GM12878 (cell line): ENCODE measurements around the gene LMTK2. TPM values are rescaled to one million over a fixed set of nuclear protein-coding genes. Genes with fewer than 3 reads are reported as not detected.

Experiments used
- ATAC-seq: fragments of 200-7000 bp; cut with Tn5 transposase; 3 replicates; pipeline ENCODE4 v1.9.1; 2020; ENCODE audit warnings: mild to moderate bottlenecking, moderate library complexity
- BruUV-seq: library from RNA; stranded (reverse); fragments of 400-500 nt; replicated peaks from 2 replicates; lab custom pipeline; 2021; lab: Mats Ljungman, UMichigan
- CTCF ChIA-PET: fragments of 300-600 bp; sonication (Branson Sonifier 250); formaldehyde crosslinking; extraction: SDS; loops from one replicate; lab custom pipeline; 2021; ENCODE audit warnings: inconsistent platforms; lab: Yijun Ruan, JAX
- POLR2A ChIA-PET: fragments of 350-600 bp; formaldehyde crosslinking; extraction: SDS; loops from one replicate; lab custom pipeline; 2021; ENCODE audit warnings: inconsistent platforms; lab: Charles Lee
- RAD21 ChIA-PET: fragments of 300-600 bp; sonication (Branson Sonifier 250); formaldehyde crosslinking; loops from one replicate; lab custom pipeline; 2023; ENCODE audit warnings: antibody characterized with exemption; ENCODE audit not compliant: unreplicated experiment; lab: Charles Lee
- SMC1A ChIA-PET: fragments of 300-600 bp; sonication (Branson Sonifier 250); formaldehyde crosslinking; loops from one replicate; lab custom pipeline; 2023; ENCODE audit not compliant: unreplicated experiment, uncharacterized antibody; lab: Charles Lee
- DNase-seq: peaks from one replicate; pipeline ENCODE4 v3.0.0-alpha.2; 2011; ENCODE audit warnings: low read depth, low spot score
- FAIRE-seq: peaks from 3 replicates; lab custom pipeline; 2011; peaks lifted over from hg19 to GRCh38; lab: Jason Lieb, UNC
- H2AFZ ChIP-seq: 2 replicates; pipeline ENCODE4 v1.6.0; 2011; ENCODE audit warnings: low read depth, low read length, control low read depth; ENCODE audit not compliant: control insufficient read depth
- H3K27ac ChIP-seq: 2 replicates; pipeline ENCODE4 v1.5.1; 2011; ENCODE audit warnings: control low read depth; ENCODE audit not compliant: control insufficient read depth, insufficient read depth
- H3K27me3 ChIP-seq, 2 experiments: replicated peaks in 1 of 2; 2 replicates each; pipeline versions ENCODE4 v1.6.0 to v1.6.1; 2011; ENCODE audit warnings: low read length in 1 of 2; ENCODE audit not compliant: control insufficient read depth in 2 of 2, insufficient read depth in 2 of 2
- H3K36me3 ChIP-seq, 2 experiments: 2 replicates each; pipeline ENCODE4 v1.5.1; 2011; ENCODE audit warnings: low read length in 1 of 2; ENCODE audit not compliant: control insufficient read depth in 2 of 2, insufficient read depth in 2 of 2
- H3K4me1 ChIP-seq: 2 replicates; pipeline ENCODE4 v1.6.1; 2011; ENCODE audit warnings: mild to moderate bottlenecking, low read length, moderate library complexity, mixed read lengths; ENCODE audit not compliant: control insufficient read depth, insufficient read depth
- H3K4me2 ChIP-seq: 2 replicates; pipeline ENCODE4 v1.6.0; 2011; ENCODE audit warnings: control low read depth; ENCODE audit not compliant: control insufficient read depth, insufficient read depth
- H3K4me3 ChIP-seq: fragments of 200-600 bp; sonication (generic); 2 replicates; pipeline ENCODE4 v1.5.1; 2016
- H3K79me2 ChIP-seq: 2 replicates; pipeline ENCODE4 v1.6.0; 2011; ENCODE audit warnings: low read length; ENCODE audit not compliant: control insufficient read depth, insufficient read depth
- H3K9ac ChIP-seq: 2 replicates; pipeline ENCODE4 v1.8.0; 2011; ENCODE audit warnings: low read length, control low read depth, mixed read lengths; ENCODE audit not compliant: control insufficient read depth, insufficient read depth
- H3K9me3 ChIP-seq: replicated peaks from 3 replicates; pipeline ENCODE4 v1.5.1; 2011; ENCODE audit warnings: mild to moderate bottlenecking, low read length; ENCODE audit not compliant: control insufficient read depth, insufficient read depth
- H4K20me1 ChIP-seq: 2 replicates; pipeline ENCODE4 v1.6.0; 2011; ENCODE audit not compliant: control insufficient read depth, insufficient read depth
- EED ChIP-seq: sonication (generic); IDR thresholded peaks from 2 replicates; pipeline ENCODE4 v1.6.1; 2016; ENCODE audit warnings: antibody characterized with exemption, low read depth
- GABPA ChIP-seq: IDR thresholded peaks from 2 replicates; pipeline ENCODE4 v1.6.1; 2014; ENCODE audit warnings: antibody characterized with exemption, low read depth, mild to moderate bottlenecking, inconsistent platforms
- IRF5 ChIP-seq: fragments of 450-650 bp; IDR thresholded peaks from 2 replicates; pipeline ENCODE4 v1.6.1; 2017; ENCODE audit warnings: borderline replicate concordance
- KDM1A ChIP-seq: fragments of 200-600 bp; sonication (generic); IDR thresholded peaks from 2 replicates; pipeline ENCODE4 v1.6.1; 2016; ENCODE audit warnings: borderline replicate concordance
- MTA3 ChIP-seq: IDR thresholded peaks from 2 replicates; pipeline ENCODE4 v1.6.1; 2012; ENCODE audit warnings: low read length, inconsistent platforms, borderline replicate concordance
- NRF1 ChIP-seq: conservative IDR thresholded peaks from 2 replicates; pipeline ENCODE4 v1.6.1; 2011; ENCODE audit warnings: mild to moderate bottlenecking, low read depth, low read length, improper control_type of control experiment
- RBBP5 ChIP-seq: fragments of 200-600 bp; sonication (generic); conservative IDR thresholded peaks from 2 replicates; pipeline ENCODE4 v1.6.1; 2016
- TARDBP ChIP-seq: IDR thresholded peaks from 2 replicates; pipeline ENCODE4 v1.6.1; 2016; ENCODE audit warnings: borderline replicate concordance
- TCF12 ChIP-seq: IDR thresholded peaks from 2 replicates; pipeline ENCODE4 v1.6.1; 2011; ENCODE audit warnings: low read depth, mild to moderate bottlenecking, low read length
- ZNF592 ChIP-seq: fragments of 450-650 bp; IDR thresholded peaks from 2 replicates; pipeline ENCODE4 v1.6.1; 2017; ENCODE audit warnings: mild to moderate bottlenecking, moderate library complexity
- WGBS: methylation state at CpG from one replicate; pipeline ENCODE4 v1.1.6; 2016; ENCODE audit warnings: low lambda C conversion rate; ENCODE audit not compliant: insufficient replicate concordance, insufficient coverage; ENCODE audit errors: missing lambda C conversion rate; 5-methylcytosine and 5-hydroxymethylcytosine counted together
- in situ Hi-C: fragments of 300-500 bp; cut with MboI; formaldehyde crosslinking; loops from 9 replicates; pipeline ENCODE4 v1.14.3; 2018; ENCODE audit warnings: mixed read lengths
- intact Hi-C: fragments of 100-400 bp; cut with micrococcal nuclease; formaldehyde crosslinking; loops from one replicate; pipeline ENCODE4 v1.14.2; 2022; ENCODE audit not compliant: unreplicated experiment
- polyA plus RNA-seq, 11 experiments: library from polyadenylated mRNA; depleted of rRNA in 4 of 11; unstranded in 6 of 11; stranded (reverse) in 5 of 11; fragments of >200 nt; fragmentation: Nextera tagmentation in 4 of 11; fragmentation: Illumina TruSeq in 1 of 11; extraction: Ambion mirVana in 4 of 11; extraction: Trizol in 1 of 11; gene quantifications; 1 replicate in 1 of 11; 2 replicates in 10 of 11; pipeline versions ENCODE4 v1.2.1 to v1.2.3, GENCODE V29; 2011 to 2016; ENCODE audit warnings: inconsistent platforms in 2 of 11, missing spikeins in 2 of 11, low read depth in 1 of 11
- total RNA-seq, 4 experiments: library from RNA; depleted of rRNA in 3 of 4; stranded (reverse); fragments of >200 nt in 3 of 4; fragmentation: Illumina TruSeq in 1 of 4; extraction: Trizol in 1 of 4; gene quantifications; 2 replicates each; pipeline versions ENCODE4 v1.2.1 to v1.2.3, GENCODE V29; 2013 to 2021
- TF ChIP-seq, protein P1 (sequence below): IDR thresholded peaks from 2 replicates; pipeline ENCODE4 v1.6.1; 2012; ENCODE audit warnings: low read length, inconsistent platforms

LMTK2 gene
- total and polyA plus RNA-seq, 10 of the 15 experiments (the other 5 are each of a cell fraction or from before 2014, with no cell fraction given) = 0.68 to 8.7 (median 4.6) TPM

DNA sequence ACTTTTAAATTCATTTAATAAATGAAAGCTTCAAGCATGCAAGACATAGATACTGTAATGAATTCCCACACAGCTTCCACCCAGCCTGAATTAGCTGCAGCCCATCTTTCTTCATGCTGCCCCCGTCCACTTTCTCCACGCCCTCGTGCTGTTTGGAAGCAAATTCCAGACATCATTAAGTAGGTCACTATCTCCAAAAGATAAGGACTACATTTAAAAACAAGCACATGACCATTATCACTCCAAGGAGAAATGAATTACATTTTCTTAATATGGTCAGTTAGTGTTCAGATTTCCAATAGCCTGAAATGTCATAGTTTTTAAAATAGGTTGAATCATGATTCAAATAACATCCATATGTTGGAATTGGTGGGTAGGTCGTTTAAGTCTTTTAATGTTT is 24.3 kb downstream of the LMTK2 start:
- no peak overlapping the region for H3K4me2 ChIP-seq
- no peaks in the 10 kb centered on the region; a peak in 1 of 4 replicates for H3K36me3 ChIP-seq
- ChIA-PET RAD21 (interaction anchor here (0.7 to 5.3 kb wide), 8 partner anchors 8 to 120 kb away, joined by 3 to 37 read pairs (median 6); partner anchors contain the start of gene LMTK2), CTCF (interaction anchor here (0.6 to 5.3 kb wide), 7 partner anchors 9 to 122 kb away, joined by 3 to 31 read pairs (median 3); no protein-coding TSS in a partner anchor), SMC1A (interaction anchor here (1.1 to 4.5 kb wide), 13 partner anchors 11 to 118 kb away, joined by 3 to 38 read pairs (median 4); partner anchors contain the start of gene LMTK2), POLR2A (interaction anchor here (1.5 kb wide), 1 partner anchor 72 kb away, joined by 6 read pairs; no protein-coding TSS in a partner anchor)
- TF ChIP-seq KDM1A (no peak), EED (no peak), IRF5 (no peak), ZNF592 (no peak), NRF1 (no peak), TARDBP (no peak), GABPA (no peak), RBBP5 (no peak), TCF12 (no peak), MTA3 (no peak)
- TF ChIP-seq, protein P1, sequence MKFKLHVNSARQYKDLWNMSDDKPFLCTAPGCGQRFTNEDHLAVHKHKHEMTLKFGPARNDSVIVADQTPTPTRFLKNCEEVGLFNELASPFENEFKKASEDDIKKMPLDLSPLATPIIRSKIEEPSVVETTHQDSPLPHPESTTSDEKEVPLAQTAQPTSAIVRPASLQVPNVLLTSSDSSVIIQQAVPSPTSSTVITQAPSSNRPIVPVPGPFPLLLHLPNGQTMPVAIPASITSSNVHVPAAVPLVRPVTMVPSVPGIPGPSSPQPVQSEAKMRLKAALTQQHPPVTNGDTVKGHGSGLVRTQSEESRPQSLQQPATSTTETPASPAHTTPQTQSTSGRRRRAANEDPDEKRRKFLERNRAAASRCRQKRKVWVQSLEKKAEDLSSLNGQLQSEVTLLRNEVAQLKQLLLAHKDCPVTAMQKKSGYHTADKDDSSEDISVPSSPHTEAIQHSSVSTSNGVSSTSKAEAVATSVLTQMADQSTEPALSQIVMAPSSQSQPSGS = no peak
- in situ Hi-C loops (no loop called here), intact Hi-C loops (no loop called here)
- no TSS peak for BruUV-seq
- H3K9ac ChIP-seq = no peak overlapping the region
- no peaks in the 10 kb centered on the region for H3K9me3 ChIP-seq
- DNase-seq (no peak), ATAC-seq (no peak), FAIRE-seq (no peak)
- no peaks in the 10 kb centered on the region for H3K79me2 ChIP-seq
- H3K4me1 ChIP-seq = peaks cover 26% of the 10 kb centered on the region
- WGBS = 83% methylated on average over 4 of the region's 4 CpGs
- H4K20me1 ChIP-seq = peaks cover 35% of the 10 kb centered on the region
- no peak overlapping the region for H2AFZ ChIP-seq
- no peak overlapping the region for H3K27ac ChIP-seq
- H3K4me3 ChIP-seq = no peak overlapping the region
- no peaks in the 10 kb centered on the region for H3K27me3 ChIP-seq
